GM11168 (cell line): ENCODE measurements around the gene CCDC15.

ENCODE experiments used
- in situ Hi-C: fragments of 300-500 bp; cut with MboI; formaldehyde crosslinking; loops from one replicate; pipeline ENCODE4 v1.12.0; 2022; ENCODE audit warnings: low sequenced_read_pairs; ENCODE audit not compliant: unreplicated experiment

CCDC15 gene

DNA sequence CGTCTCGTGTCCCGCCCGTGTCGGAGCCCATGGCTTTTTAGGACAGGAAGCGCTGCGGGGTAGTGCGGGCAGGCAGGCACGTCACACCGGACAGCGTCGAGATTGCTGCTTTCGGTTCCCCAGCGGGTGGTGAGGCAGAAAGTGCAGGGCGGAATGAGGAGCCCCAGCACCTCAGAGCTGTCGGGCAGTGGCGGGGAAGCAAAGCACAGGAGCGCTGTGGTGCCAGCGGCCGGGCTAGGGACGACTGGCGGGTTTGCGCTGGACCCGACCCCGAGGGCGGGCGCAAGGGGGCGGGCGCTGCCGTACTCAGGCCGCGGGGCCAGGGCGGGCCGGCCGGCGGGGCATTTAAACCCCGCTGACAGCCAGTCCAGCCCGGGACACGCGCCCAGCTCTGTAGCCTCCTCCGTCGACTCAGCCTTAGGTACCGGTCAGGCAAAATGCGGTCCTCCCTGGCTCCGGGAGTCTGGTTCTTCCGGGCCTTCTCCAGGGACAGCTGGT, 109.0 kb downstream of the CCDC15 start, which contains the start of gene SLC37A2:
TSS of gene SLC37A2 (plus strand) at position 375 of the 498 bp plus-strand sequence. CDS start at position 438, 63 bp downstream.
- in situ Hi-C loops = no loop called here

- in situ Hi-C loops = no loop called here
Measured at GRCh38 chr11:125063429-125064043, 109.5 kb downstream of the CCDC15 start.

DNA sequence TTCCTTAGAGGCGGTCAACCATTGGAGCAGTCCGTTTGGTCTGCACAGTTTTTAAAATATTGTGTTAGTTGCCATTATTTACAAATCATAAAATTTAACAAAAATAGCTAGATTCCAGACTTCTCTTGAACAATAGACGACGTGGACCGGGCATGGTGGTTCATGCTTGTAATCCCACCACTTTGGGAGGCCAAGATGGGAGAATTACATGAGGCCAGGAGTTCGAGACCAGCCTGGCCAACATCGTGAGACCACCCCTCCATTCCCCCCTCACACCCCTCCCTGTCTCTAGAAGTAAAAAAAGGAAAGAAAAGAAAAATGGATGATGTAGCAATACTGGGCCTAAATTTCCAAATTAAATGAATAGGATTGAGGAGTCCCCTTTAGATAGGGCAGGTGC, 110.1 kb downstream of the CCDC15 start:
- in situ Hi-C loops = no loop called here

DNA sequence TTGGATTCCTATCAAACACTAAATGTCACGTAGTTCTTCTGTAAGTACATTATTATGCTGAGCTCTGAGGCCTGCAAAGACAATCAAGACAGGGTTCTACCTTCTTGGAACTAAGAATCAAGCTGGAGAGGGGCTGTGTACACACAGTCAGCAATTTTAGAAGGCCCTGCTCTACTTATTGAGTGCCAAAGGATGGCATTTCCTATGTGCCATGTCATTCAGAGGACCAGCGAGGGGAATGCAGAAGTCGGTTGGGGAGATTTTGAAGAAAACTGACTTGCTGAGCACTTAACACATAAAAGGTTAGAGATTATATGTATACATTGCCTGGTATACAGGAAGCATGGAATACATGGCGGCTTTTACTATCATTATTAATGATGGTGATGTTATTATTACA, 114.4 kb downstream of the CCDC15 start:
- in situ Hi-C loops = no loop called here

GRCh38 chr11:125069008-125069407, 115.0 kb downstream of the CCDC15 start:
- in situ Hi-C loops = no loop called here

DNA sequence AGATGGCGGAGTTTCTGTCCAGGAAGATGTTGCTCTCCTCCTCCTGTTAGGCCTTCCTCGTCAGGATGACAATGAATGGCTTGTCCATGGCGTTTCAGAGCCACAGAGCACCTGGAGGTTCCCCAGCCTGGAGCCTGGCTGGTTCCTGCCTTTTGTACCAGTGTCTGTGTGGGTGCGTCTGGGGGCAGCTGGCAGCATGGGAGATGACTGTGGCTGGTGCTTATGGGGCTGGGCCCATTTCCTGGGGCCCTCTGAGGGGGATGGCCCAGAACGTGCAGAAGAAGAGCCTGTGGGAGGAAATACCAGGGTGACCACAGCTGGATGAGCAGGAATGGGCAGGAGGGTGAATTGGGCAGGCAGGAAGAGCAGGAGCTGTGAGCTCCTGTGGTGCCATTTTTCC, 115.8 kb downstream of the CCDC15 start:
- in situ Hi-C loops = no loop called here

DNA sequence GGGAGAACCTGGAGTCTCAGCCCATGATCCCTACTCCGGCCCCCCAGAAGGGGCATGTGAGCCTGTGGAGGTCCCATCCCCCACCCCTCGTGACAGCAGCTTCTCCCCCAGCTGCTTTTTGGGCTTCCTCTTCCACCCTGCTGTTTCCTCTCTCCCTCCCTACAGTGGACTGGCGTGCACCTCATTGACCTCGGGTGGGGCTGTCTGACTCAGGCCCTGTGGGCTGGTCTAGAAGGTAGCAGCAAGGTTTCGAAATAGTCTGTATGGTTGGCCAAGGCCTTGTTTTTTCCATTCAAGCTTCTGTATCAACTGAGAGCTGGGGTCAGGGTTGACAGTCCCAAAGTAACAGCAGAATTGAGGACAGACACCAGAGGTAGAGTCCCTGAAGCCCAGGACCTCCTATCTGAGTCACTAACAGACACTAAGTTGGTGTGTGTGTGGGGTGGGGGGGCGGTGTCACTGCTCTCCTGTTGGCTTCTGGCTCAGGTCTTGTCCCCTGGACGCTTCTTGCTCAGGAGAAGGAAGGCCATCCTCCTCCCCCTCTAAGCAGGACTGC, 116.8 kb downstream of the CCDC15 start:
- in situ Hi-C loops = no loop called here

GRCh38 chr11:125071435-125071834, 117.4 kb downstream of the CCDC15 start:
- in situ Hi-C loops = no loop called here

DNA sequence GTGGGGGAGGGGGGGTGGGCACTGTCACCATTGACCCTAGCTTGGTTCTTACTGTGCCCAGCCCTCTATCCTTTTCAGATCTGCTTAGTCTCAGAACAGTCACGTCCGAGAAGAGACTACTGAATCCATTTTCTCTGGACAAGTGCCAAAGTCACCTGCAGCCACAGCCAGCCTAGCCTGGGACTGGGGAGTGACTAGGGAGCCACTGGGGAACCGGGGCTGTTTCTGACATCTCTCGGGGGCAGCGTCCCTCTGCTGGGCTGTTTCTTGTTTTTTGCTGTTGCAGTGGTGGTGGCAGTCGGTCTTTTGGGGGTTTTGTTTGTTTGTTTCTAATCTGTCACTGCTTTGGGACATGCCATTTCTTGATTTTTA, 117.8 kb downstream of the CCDC15 start:
- in situ Hi-C loops = no loop called here

DNA sequence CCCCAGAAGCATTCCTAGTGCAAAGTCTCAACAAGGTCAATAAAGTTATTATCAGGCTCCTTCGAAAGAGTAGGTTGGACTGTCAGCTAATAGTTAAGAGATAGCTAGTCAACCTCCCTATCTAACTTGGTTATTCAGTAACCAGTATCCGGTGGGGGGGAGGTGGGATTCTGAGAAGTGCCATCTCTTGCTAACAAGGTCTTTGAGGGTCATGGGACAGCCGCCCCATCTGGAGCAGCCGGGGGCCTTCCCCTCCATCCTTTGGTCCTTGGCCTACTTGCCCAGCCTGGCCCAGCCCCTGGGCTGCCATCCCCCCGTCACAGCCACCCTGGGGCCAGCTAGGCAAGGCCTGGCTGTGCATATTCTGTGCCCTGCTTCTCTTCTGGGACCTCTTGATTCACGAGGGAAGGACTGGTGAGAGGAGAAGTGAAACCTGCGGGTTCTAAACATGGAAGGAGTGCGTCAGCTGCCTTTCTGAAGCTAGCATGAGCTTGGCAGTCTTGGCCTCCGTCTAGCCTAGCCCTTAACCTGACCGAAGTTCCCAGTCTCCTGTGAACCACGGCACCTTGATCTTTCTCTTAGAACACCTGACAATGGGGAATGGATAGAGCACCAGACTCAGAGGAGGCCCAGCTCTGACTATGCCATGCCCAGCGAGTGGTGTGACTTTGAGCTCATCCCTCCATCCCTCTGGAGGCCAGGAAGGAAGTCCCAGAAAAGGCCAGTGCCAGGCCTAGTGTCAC, 118.4 kb downstream of the CCDC15 start:
- in situ Hi-C loops = no loop called here

GRCh38 chr11:125072961-125073590, 119.1 kb downstream of the CCDC15 start:
- in situ Hi-C loops = no loop called here

DNA sequence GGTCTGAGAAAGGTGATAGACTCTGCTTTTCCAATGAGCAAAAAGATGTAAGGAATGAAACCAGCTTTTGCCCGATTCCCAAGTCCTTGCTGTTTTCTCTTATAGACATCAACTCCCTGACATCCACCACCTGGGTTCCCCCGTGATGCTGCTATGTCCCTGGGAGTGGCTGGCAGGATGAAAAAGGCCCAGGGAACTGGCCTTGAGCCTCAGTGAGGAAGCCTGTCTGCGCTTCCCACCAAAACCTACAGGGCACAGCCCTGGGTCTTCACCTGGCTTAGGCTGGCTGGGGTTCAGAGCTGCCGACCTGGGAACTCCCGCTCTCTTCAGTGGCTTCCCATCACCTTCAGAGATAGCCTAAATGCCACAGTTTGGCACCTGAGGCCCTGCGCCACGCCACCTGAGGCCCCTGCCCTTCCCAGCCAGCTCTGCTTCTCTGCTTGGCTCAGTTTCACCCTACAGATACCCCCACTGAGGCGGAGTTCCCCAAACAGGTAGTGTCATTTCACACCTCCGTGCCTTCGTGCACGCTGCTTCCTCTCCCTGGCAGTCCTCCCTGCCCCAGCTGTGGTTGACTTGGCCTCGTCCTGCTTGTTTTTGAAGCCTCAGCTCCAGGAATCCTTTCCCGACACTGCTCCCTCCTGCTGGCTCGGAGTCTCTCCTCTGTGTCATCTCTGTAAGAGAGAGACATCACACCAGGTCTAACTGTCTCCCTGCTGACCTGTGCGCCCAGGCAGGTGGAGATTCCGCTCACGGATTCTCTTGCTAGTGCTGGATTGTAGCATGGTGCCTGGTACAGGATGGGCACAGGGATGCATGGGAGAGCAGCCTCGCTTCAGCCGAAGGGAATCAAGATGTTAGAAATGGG, 119.8 kb downstream of the CCDC15 start:
- in situ Hi-C loops = no loop called here

- in situ Hi-C loops = no loop called here
Measured at GRCh38 chr11:125074511-125075241, 120.7 kb downstream of the CCDC15 start.

DNA sequence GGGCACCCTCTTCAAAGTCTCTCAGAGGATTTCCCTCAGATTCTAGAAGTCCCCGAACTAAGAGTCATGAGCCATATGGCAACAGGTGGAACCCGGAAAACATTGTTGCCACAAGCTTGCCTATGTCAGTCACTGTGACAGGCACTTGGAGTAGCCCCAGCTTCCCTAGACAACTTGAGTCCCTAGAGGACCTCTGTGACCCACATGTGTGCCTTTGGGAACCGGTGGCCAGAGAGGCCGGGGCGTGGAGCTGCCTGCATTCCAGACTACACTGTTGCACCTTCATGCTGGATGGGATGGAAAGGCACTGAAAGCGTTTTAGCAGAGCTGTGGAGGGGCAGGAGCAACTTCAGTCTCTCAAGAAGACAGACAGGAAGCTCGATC, 121.2 kb downstream of the CCDC15 start:
- in situ Hi-C loops = no loop called here

GRCh38 chr11:125075900-125076317, 121.9 kb downstream of the CCDC15 start:
- in situ Hi-C loops = no loop called here

- in situ Hi-C loops = no loop called here
Measured at GRCh38 chr11:125076378-125076945, 122.5 kb downstream of the CCDC15 start.

DNA sequence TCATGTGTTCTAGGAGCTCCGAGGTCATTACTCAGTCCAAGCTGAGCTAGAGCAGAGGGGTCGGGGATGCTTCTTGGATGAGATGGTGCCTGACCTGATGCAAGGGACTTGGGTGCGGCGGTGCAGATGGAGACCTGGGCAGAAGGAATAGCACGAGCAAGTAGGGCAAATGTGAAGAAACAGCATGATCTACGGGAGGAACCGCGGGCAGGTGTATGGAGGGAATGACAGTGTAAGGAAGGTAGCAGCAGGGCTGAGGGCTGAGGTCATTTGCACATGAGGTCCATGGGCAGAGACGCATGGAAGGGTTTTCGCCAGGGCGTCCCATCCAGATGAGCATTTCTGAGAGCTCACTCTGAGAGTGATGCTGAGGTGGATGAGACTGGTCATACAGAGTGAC, 124.0 kb downstream of the CCDC15 start:
- in situ Hi-C loops = no loop called here

DNA sequence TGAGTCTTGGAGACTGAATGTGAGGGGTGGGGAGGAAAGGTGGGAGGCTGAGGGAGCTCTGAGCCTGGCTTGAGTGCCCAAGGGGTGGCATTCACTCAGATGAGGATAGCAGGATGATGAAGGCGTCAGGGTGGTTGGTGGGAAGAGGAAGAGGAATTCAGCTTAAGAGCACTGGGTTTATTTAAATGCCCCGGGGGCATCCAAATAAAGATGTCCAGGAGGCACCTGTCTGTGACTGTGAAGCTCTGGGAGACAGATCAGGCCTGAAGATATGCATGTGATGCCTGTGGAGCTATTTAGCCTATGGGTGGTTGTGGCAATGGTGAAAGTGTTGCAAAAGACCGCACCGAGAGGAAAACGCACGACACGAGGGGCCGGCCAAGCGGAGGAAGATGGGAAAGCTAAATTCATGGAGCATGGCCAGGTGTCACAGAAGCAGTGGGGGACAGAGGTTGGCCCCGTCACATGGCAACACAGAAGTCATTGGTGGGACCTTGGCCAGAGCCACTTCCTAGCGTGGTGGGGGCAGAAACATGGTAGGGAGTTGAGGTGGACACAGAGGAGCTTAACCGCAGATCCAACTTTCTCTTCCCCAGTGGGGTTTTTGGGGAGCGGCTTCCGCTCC, 124.6 kb downstream of the CCDC15 start:
- in situ Hi-C loops = no loop called here
